Measurements from ENCODE around the gene PLSCR2. TPM values are rescaled to one million over a fixed set of nuclear protein-coding genes. Genes with fewer than 3 reads are reported as not detected.
"Not testable (repeated sequence)": the region's sequence is repeated elsewhere in the genome, so short reads cannot be mapped to it uniquely, and the experiment has no call there.

Gene PLSCR2
- total and polyA plus RNA-seq, 7 donors = not detected

GRCh38 chr3:146502887-146503460 is 33.6 kb upstream of the PLSCR2 start:
- H3K27ac ChIP-seq = no peak overlapping the region
- TF ChIP-seq, protein P1, sequence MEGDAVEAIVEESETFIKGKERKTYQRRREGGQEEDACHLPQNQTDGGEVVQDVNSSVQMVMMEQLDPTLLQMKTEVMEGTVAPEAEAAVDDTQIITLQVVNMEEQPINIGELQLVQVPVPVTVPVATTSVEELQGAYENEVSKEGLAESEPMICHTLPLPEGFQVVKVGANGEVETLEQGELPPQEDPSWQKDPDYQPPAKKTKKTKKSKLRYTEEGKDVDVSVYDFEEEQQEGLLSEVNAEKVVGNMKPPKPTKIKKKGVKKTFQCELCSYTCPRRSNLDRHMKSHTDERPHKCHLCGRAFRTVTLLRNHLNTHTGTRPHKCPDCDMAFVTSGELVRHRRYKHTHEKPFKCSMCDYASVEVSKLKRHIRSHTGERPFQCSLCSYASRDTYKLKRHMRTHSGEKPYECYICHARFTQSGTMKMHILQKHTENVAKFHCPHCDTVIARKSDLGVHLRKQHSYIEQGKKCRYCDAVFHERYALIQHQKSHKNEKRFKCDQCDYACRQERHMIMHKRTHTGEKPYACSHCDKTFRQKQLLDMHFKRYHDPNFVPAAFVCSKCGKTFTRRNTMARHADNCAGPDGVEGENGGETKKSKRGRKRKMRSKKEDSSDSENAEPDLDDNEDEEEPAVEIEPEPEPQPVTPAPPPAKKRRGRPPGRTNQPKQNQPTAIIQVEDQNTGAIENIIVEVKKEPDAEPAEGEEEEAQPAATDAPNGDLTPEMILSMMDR (IDR thresholded peaks at IDR 0.05) = no peak

GRCh38 chr3:146501752-146502151 is 32.4 kb upstream of the PLSCR2 start:
- H3K4me1 ChIP-seq = no peaks in the 10 kb centered on the region
- TF ChIP-seq, protein P1 (IDR thresholded peaks at IDR 0.05) = no peak
- intact Hi-C loops (cut with DNase I) = no loop called here
- DNase-seq = no peak
- H3K4me3 ChIP-seq = no peak overlapping the region
- no peak for ATAC-seq
- no peak overlapping the region for H3K27ac ChIP-seq
- H3K36me3 ChIP-seq (ENCODE audit: insufficient read depth in 1 of 2, low read depth in 1 of 2) = peaks cover 0 to 4% of the 10 kb centered on the region in 2 donors
- no peaks in the 10 kb centered on the region for H3K9me3 ChIP-seq
- H3K27me3 ChIP-seq (ENCODE audit: insufficient read depth in 3 of 3, low read length in 2 of 3) = no peaks in the 10 kb centered on the region

More at GRCh38 chr3:146502887-146503460, 33.6 kb upstream of the PLSCR2 start:
- H3K9me3 ChIP-seq = no peaks in the 10 kb centered on the region
- H3K4me1 ChIP-seq = no peaks in the 10 kb centered on the region
- DNase-seq = no peak
- ATAC-seq = no peak
- 89 to 94% (median 92%) methylated on average over 1 of the region's 1 CpG for WGBS, 3 donors
- intact Hi-C loops (cut with DNase I) = no loop called here
- H3K27me3 ChIP-seq (ENCODE audit: insufficient read depth in 3 of 3, low read length in 2 of 3) = no peaks in the 10 kb centered on the region
- H3K4me3 ChIP-seq = no peak overlapping the region
- peaks cover 0 to 4% of the 10 kb centered on the region in 2 donors for H3K36me3 ChIP-seq (ENCODE audit: insufficient read depth in 1 of 2, low read depth in 1 of 2)

DNA sequence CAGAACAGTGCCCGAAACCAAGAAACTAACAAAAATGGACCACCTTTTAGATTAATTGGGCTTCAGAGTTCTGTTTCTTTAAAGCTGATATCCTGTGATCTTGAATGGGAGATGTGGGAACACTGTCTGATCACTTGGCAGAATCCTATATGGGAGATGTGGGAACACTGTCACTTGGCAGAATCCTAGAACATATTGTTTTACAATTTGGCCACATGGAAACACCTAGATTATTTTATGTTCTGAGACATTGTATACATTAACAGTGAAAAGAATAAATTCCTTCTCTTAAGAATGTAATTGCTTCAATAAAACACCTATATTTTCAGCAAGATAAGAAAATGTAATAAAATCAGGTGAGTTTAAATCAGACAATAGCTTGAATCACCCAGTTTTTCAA is 30.3 kb upstream of the PLSCR2 start:
- 35 to 42% (median 36%) methylated on average over 1 of the region's 1 CpG for WGBS, 3 donors
- Histone ChIP-seq H3K4me3 (no peak overlapping the region), H3K36me3 (ENCODE audit: insufficient read depth in 1 of 2, low read depth in 1 of 2) (peaks cover 0 to 4% of the 10 kb centered on the region in 2 donors), H3K4me1 (no peaks in the 10 kb centered on the region), H3K9me3 (no peaks in the 10 kb centered on the region), H3K27ac (no peak overlapping the region), H3K27me3 (ENCODE audit: insufficient read depth in 3 of 3, low read length in 2 of 3) (no peaks in the 10 kb centered on the region)
- TF ChIP-seq, protein P1 (IDR thresholded peaks at IDR 0.05) = no peak
- no peak for ATAC-seq
- DNase-seq = no peak
- intact Hi-C loops (cut with DNase I) = no loop called here

DNA sequence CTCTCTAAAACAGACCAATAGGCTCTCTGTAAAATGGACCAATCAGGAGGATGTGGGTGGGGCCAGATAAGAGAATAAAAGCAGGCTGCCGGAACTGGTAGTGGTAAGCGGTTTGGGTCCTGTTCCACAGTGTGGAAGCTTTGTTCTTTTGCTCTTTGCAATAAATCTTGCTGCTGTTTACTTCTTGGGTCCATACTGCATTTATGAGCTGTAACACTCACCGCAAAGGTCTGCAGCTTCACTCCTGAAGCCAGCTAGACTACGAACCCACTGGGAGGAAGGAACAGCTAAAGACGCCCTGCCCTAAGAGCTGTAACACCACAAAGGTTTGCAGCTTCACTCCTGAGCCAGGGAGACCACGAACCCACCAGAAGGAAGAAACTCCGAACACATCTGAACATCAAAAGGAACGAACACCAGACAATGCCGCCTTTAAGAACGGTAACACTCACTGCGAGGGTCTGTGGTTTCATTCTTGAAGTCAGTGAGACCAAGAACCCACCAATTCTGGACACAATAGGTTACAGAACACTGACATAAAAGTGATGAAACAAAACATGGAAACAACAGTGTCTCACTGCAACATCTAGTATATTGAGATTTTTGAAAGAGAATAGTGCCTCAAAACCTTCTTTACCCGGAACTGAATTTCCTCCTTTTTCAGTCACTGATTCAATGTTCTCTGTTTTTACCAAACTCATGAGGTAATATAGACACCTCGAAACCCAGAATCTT is 28.8 kb upstream of the PLSCR2 start:
- H3K36me3 ChIP-seq (ENCODE audit: insufficient read depth in 1 of 2, low read depth in 1 of 2) = peaks cover 0 to 4% of the 10 kb centered on the region in 2 donors
- H3K27ac ChIP-seq = no peak overlapping the region
- H3K27me3 ChIP-seq (ENCODE audit: insufficient read depth in 3 of 3, low read length in 2 of 3) = no peaks in the 10 kb centered on the region
- H3K4me3 ChIP-seq = no peak overlapping the region
- no peaks in the 10 kb centered on the region for H3K9me3 ChIP-seq
- WGBS, 3 donors = 89 to 93% (median 92%) methylated on average over 13 of the region's 13 CpGs
- TF ChIP-seq, protein P1 (IDR thresholded peaks at IDR 0.05) = no peak
- DNase-seq = no peak
- H3K4me1 ChIP-seq = no peaks in the 10 kb centered on the region
- intact Hi-C loops (cut with DNase I) = no loop called here
- ATAC-seq = no peak

DNA sequence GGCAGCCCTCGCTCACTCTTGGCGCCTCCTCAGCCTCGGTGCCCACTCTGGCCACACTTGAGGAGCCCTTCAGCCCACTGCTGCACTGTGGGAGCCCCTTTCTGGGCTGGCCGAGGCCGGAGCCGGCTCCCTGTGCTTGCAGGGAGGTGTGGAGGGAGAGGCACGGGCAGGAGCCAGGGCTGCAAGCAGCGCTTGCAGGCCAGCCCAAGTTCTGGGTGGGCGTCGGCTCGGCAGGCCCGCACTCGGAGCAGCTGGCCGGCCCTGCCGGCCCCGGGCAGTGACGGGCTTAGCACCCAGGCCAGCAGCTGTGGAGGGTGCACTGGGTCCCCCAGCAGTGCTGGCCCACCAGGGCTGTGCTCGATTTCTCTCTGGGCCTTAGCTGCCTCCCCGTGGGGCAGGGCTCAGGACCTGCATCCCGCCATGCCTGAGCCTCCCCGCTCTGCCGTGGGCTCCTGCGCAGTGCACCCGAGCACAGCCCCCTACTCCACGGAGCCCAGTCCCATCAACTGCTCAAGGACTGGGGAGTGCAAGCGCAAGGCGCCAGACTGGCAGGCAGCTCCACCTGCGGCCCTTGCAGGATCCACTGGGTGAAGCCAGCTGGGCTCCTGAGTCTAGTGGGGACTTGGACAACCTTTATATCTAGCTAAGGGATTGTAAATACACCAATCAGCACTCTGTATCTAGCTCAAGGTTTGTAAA is 27.9 kb upstream of the PLSCR2 start:
- 91 to 99% (median 95%) methylated on average over 27 to 28 of the region's 28 CpGs for WGBS, 3 donors
- H3K4me1 ChIP-seq; ATAC-seq; intact Hi-C loops (cut with DNase I); H3K9me3 ChIP-seq; H3K4me3 ChIP-seq; H3K27ac ChIP-seq; H3K36me3 ChIP-seq (ENCODE audit: insufficient read depth in 1 of 2, low read depth in 1 of 2); H3K27me3 ChIP-seq (ENCODE audit: insufficient read depth in 3 of 3, low read length in 2 of 3); DNase-seq: not testable (repeated sequence)

All from psoas muscle (tissue), 8 donors.